Mucosa of stomach (tissue), 1 donor: ENCODE results near the gene DTNA.
"Not testable (repeated sequence)": the region's sequence is repeated elsewhere in the genome, so short reads cannot be mapped to it uniquely, and the experiment has no call there.

ENCODE experiments used
- H3K27me3 ChIP-seq: one replicate; pipeline ENCODE4 v1.7.0; 2013; ENCODE audit warnings: mild to moderate bottlenecking, low read length; ENCODE audit not compliant: control insufficient read depth, insufficient read depth
- H3K36me3 ChIP-seq: one replicate; pipeline ENCODE4 v1.7.0; 2013; ENCODE audit warnings: low read length; ENCODE audit not compliant: control insufficient read depth, insufficient read depth
- H3K4me1 ChIP-seq: one replicate; pipeline ENCODE4 v1.7.0; 2013; ENCODE audit warnings: mild to moderate bottlenecking, low read length; ENCODE audit not compliant: control insufficient read depth, insufficient read depth
- H3K4me3 ChIP-seq: one replicate; pipeline ENCODE4 v1.7.0; 2013; ENCODE audit warnings: low read length
- H3K9ac ChIP-seq: one replicate; pipeline ENCODE4 v1.7.0; 2013; ENCODE audit warnings: mild to moderate bottlenecking, low read length, moderate library complexity
- H3K9me3 ChIP-seq: one replicate; pipeline ENCODE4 v1.7.0; 2013; ENCODE audit warnings: mild to moderate bottlenecking, low read length, moderate library complexity; ENCODE audit not compliant: control insufficient read depth
- donor health status: Pancreatic carcinoma.

DTNA gene

DNA sequence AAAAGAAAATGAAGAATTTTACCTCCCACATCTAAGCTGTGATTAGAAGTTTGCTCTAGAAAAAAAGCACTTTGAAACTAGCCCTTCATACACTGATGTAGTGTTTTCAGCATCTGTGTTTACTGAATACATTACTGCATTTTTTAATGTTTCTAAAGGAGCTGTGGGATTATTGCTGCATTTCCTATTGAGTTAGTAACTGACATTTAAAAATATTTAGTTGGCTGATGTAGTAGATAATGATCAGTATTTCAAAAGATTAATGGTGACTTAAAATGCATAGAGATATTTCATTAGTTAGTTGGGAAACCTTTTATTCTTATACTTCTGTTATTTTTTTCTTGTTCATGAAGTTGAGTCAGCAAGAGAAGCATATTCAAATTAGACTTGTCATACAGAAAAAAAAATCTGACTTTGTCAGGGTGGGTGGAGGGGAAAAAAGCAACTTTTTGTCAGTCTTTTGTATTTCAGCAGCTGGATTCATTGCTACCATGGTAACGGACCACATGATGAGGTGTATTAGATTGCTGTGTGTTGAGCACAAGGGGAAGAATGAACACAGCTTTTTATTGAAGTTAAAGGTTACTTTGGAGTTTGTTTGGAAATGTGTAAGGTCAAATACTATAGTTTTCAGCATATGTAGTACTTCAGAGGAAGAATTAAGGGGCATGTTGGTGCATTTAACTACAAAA is at the start of gene DTNA:
Gene DTNA (plus strand): TSS at position 549 of the 692 bp plus-strand sequence. CDS start 45,679 bp downstream, outside the sequence.
- Histone ChIP-seq H3K27me3 (no peaks in the 10 kb centered on the region), H3K9me3 (no peaks in the 10 kb centered on the region), H3K4me1 (no peaks in the 10 kb centered on the region), H3K36me3 (no peaks in the 10 kb centered on the region), H3K9ac (no peak within 1 kb of the TSS), H3K4me3 (no peak within 1 kb of the TSS)

DNA sequence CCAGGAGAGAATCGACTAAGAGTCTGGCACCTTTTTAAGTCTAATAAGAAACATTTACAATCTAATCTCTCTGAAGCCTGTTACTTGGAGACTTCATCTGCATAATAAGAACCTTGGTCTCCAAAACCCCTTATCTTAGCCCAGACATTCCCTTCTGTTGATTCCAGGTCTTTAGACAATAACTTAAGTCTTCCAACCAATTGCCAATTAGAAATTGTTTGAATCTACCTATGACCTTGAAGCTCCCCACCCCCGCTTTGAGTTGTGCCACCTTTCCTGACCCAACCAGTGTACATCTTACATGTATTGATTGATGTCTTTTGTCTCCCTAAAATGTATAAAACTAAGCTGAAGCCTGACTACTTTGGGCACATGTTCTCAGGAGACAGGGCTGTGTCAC is 49.5 kb upstream of the DTNA start:
- Histone ChIP-seq H3K36me3 (no peaks in the 10 kb centered on the region), H3K27me3 (no peaks in the 10 kb centered on the region), H3K4me1 (peaks cover 13% of the 10 kb centered on the region), H3K4me3 (no peak overlapping the region), H3K9me3 (no peaks in the 10 kb centered on the region), H3K9ac (no peak overlapping the region)

DNA sequence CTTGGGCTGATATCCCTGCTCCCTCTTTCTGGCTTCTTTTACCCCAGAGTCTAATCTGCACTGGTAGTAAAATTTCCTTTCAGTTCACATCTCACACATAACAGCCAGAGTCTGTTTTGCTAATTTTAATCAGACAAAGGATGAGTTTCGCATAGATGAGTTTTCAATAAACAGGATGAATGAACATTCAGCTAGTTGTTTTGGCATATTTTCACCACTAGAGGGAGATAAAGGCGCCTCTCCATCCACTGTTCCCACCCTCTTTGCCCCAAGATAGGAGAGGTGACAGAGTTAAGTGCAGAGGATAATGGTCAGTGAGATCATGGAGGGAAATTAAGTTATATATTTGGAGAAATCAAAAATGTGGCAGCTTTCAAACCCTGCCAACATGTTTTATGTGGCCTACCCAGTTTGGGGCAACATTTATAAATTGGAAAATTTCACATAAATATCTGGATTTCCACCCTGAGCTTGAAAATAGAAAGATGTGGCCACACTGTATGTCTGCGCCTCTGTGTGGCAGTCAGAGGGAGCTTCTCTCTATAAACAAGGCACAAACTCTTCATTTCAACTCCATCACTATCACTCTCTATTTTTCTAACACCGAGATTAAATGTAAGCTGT is 48.5 kb upstream of the DTNA start:
- no peaks in the 10 kb centered on the region for H3K27me3 ChIP-seq
- H3K9me3 ChIP-seq: no peaks in the 10 kb centered on the region
- H3K36me3 ChIP-seq: no peaks in the 10 kb centered on the region
- no peak overlapping the region for H3K9ac ChIP-seq
- peaks cover 13% of the 10 kb centered on the region for H3K4me1 ChIP-seq
- no peak overlapping the region for H3K4me3 ChIP-seq

DNA sequence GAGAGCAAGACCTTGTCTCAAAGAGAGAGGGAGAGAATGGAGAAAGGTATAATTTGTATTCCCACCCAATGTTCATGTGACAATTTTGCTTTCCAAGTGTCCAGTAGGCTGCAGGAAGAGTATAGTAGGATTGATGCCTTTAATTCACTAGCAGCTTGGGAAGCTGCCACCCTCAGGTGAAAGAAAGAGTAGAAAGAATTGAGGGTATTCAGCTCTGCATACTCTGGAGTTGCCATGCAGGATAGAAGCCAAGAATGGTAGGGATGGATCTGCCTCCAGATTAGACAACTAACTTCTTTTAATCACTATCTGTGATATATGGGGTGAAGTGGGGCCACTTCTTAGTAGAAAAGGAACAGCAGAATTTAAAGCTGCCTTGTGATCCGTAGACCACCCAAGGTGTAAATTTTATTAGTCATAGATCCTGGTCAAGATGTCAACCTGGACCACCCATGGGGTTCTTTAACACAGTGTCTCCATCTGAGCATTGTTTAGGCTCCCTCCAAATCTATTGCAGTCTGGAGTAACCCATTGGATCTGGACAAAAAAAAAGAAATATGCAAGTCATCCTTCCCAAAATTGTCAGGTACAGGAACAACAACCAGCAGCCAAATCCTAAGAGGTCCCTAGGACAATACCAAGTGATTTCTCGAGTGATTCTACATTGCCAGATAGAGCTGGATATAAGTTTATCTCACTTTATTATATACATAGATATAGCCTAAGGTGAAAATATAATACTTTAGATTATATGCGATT is 33.1 kb upstream of the DTNA start:
- Histone ChIP-seq H3K9me3 (no peaks in the 10 kb centered on the region), H3K27me3 (no peaks in the 10 kb centered on the region), H3K36me3 (no peaks in the 10 kb centered on the region), H3K4me1 (no peaks in the 10 kb centered on the region), H3K9ac (no peak overlapping the region), H3K4me3 (no peak overlapping the region)

DNA sequence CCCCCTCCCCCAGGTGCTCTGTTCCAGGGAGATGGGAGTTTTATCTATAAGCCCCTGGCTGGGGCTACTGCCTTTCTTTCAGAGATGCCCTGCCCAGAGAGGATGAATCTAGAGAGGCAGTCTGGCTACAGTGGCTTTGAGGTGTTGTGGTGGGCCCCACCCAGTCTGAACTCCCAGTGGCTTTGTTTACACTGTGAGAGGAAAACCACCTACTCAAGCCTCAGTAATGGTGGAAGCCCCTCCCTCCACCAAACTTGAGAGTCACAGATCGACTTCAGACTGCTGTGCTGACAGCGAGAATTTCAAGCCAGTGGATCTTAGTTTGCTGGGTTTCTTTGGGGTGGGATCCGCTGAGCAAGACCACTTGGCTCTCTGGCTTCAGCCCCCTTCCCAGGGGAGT is 20.3 kb upstream of the DTNA start:
- H3K36me3 ChIP-seq, H3K4me3 ChIP-seq, H3K27me3 ChIP-seq, H3K9ac ChIP-seq, H3K9me3 ChIP-seq, H3K4me1 ChIP-seq: not testable (repeated sequence)

DNA sequence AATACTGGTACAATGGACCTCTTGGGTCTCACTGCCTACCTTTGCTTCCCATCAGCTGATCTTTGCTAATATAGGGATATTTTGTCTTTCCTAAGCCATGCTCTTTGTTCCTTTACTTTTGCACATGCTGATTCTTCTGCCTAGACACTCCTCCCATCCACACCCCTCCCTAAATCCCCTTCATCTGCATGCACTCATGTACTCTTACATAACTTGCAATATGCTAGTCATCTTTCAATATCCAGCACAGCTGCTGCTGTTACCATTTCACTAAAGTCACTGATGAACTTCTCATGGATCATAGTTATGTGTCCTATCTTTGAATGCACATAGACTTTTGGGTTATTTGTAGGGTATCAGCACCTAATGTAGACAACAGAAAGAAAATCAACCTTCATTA is 18.5 kb upstream of the DTNA start:
- no peaks in the 10 kb centered on the region for H3K27me3 ChIP-seq
- no peak overlapping the region for H3K4me3 ChIP-seq
- no peaks in the 10 kb centered on the region for H3K4me1 ChIP-seq
- no peaks in the 10 kb centered on the region for H3K36me3 ChIP-seq
- H3K9ac ChIP-seq: no peak overlapping the region
- no peaks in the 10 kb centered on the region for H3K9me3 ChIP-seq

DNA sequence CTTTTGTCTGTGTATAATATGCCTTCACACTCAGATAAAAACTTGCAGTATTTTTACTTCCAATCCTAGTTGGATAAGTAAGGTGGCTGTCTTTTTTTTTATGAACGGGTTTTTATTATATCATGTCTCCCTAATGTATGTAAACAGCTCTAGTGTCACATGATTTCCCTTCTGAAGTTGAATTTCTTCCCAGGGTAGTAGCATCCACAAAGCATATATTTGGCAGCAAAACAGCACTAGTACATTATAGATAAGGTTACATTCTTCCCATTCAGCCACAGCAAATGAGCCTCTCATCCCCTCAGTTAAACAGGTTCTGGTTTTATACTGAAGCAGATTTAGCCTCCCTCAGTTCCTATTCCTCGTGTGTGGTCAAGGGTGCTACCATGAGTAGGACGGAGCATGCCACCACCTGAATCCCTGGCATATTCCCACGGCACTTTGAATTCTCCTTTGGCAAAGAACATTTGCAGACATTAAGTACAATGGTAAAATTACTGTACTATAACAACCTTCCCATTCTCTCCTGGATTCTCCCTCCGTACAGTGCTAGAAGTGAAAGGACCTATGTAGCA is 15.4 kb upstream of the DTNA start:
- Histone ChIP-seq H3K9ac (no peak overlapping the region), H3K4me1 (no peaks in the 10 kb centered on the region), H3K4me3 (no peak overlapping the region), H3K27me3 (no peaks in the 10 kb centered on the region), H3K36me3 (no peaks in the 10 kb centered on the region), H3K9me3 (no peaks in the 10 kb centered on the region)

DNA sequence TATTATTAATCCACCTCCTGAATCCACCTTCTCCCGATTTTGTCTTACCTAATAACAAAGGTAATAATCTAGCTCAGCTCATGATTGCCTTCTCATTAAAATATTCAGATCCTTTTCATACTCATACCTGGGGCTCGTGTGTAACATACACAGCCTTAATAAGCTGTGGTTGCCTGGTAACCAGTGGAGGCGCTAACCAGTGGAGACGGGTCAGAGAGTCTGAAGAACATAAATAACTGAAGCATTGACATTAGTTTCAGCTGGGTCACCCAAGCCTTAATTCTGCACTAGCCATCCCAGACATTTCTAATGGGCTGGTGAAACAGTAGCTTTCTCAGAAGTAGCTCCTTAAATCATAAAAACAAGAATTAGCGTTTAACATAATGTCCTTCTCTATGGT is 14.8 kb upstream of the DTNA start:
- H3K27me3 ChIP-seq: no peaks in the 10 kb centered on the region
- no peaks in the 10 kb centered on the region for H3K36me3 ChIP-seq
- no peak overlapping the region for H3K4me3 ChIP-seq
- no peak overlapping the region for H3K9ac ChIP-seq
- no peaks in the 10 kb centered on the region for H3K4me1 ChIP-seq
- no peaks in the 10 kb centered on the region for H3K9me3 ChIP-seq

DNA sequence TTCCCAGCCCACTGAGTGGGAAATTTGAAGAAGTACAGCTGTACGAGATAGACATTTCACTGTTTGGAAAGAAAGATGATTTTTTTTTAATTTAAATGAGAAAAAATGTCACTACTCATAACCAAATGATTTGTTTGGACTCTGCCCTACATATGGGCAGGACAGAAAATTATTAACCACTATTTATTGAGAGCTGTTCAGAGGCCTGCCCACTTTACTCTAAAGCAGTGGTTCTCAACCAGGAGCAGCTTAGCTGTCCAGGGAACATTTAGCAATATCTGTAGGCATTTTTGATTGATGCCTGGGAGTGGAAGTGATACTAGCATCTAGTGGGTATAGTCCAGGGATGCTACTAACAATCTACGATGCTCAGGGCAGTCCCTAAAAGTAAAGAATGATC is 13.4 kb upstream of the DTNA start:
- Histone ChIP-seq H3K4me3 (no peak overlapping the region), H3K9ac (no peak overlapping the region), H3K27me3 (no peaks in the 10 kb centered on the region), H3K4me1 (no peaks in the 10 kb centered on the region), H3K36me3 (no peaks in the 10 kb centered on the region), H3K9me3 (no peaks in the 10 kb centered on the region)

DNA sequence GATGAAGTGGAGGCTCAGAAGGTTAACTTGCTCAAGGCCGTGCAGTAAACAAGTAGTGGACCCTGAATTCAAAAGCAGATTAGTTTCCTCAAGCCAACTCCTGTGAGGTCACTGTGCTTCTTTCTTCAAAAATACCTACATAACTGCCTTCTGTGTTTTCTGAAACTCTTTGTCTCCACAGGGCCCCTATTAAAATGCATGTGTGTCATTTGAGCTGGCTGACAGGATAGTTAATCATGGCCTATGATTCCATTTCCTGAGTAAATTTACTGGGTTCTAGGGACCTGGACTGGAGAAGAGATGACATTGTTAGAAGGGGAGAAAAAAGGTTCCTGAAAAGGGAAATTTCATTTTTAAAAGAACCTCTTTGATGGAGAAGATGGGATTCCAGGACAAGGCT is 12.9 kb upstream of the DTNA start:
- Histone ChIP-seq H3K4me1 (no peaks in the 10 kb centered on the region), H3K9me3 (no peaks in the 10 kb centered on the region), H3K9ac (no peak overlapping the region), H3K4me3 (no peak overlapping the region), H3K27me3 (no peaks in the 10 kb centered on the region), H3K36me3 (no peaks in the 10 kb centered on the region)

DNA sequence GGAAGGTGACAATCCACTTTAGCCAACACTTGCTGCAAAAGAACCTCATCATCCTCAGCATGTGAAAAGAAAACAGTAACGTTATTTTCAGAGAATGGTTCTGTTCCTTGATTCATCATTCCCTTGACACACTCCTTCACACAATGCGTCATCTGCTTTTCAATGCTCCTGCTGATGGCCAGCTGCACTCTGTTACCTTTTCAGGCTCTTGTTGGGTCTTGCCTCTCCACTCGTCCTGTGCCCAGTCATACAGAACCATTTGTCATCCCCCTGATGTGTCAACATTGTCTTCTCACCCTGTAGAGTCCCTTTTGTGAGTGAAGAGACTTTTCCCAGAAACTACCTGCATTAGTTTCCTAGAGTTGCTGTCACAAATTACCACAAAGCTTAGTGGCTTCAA is 12.2 kb upstream of the DTNA start:
- no peak overlapping the region for H3K4me3 ChIP-seq
- H3K36me3 ChIP-seq: no peaks in the 10 kb centered on the region
- no peak overlapping the region for H3K9ac ChIP-seq
- H3K27me3 ChIP-seq: no peaks in the 10 kb centered on the region
- no peaks in the 10 kb centered on the region for H3K4me1 ChIP-seq
- no peaks in the 10 kb centered on the region for H3K9me3 ChIP-seq

DNA sequence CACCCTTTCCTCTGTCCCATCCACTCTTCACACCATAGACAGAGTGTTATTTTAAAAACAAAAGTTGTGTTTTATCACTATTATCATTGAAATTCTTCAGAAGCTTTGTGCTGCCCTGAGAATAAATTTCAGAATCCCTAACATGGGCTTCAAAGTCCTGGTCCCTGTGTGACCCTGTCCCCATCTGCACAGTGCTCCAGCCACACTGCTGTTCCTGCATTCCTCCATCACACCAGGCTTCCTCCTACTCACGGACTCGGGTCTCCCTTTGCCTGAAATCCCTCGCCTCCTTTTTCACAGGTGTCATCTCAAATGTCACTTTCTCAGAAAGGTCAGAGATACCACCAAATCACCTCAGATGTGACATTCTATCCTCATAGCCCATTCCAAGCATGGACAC is 8.2 kb upstream of the DTNA start:
- Histone ChIP-seq H3K27me3 (no peaks in the 10 kb centered on the region), H3K9ac (no peak overlapping the region), H3K36me3 (no peaks in the 10 kb centered on the region), H3K4me3 (no peak overlapping the region), H3K9me3 (no peaks in the 10 kb centered on the region), H3K4me1 (no peaks in the 10 kb centered on the region)
